OCI-LY7 (cell line): ENCODE results near the gene ATP6V1D.

Experiments used
- CTCF ChIP-seq: fragments of 200-600 bp; sonication (generic); conservative IDR thresholded peaks from 2 replicates; pipeline ENCODE4 v1.5.1; 2014; ENCODE audit warnings: mild to moderate bottlenecking, antibody characterized with exemption, low read length, moderate library complexity, mixed read lengths
- EZH2phosphoT487 ChIP-seq: fragments of 200-600 bp; sonication (generic); IDR thresholded peaks from 2 replicates; pipeline ENCODE4 v1.6.1; 2018; ENCODE audit warnings: low read depth, borderline replicate concordance, mild to moderate bottlenecking, mixed run types, antibody characterized with exemption, low read length, moderate library complexity, mixed read lengths

GRCh38 chr14:67389811-67390534 lies 30.4 kb upstream of the ATP6V1D start:
- TF ChIP-seq CTCF (no peak), EZH2phosphoT487 (no peak)
